CD4-positive, alpha-beta memory T cell (primary cell): ENCODE results near the gene EMX2. TPM values are rescaled to one million over a fixed set of nuclear protein-coding genes. Genes with fewer than 3 reads are reported as not detected.

Source experiments
- CTCF ChIA-PET: fragments of 350-600 bp; sonication (Branson Sonifier 250); formaldehyde crosslinking; loops from one replicate; lab custom pipeline; 2021; ENCODE audit warnings: inconsistent platforms; ENCODE audit not compliant: partially characterized antibody; lab: Charles Lee
- POLR2A ChIA-PET: fragments of 350-600 bp; sonication (Branson Sonifier 250); formaldehyde crosslinking; loops from one replicate; lab custom pipeline; 2021; ENCODE audit not compliant: partially characterized antibody; lab: Charles Lee
- DNase-seq, 5 donors: peaks; one replicate each; pipeline versions ENCODE4 v3.0.0 to v3.0.0-alpha.2; 2020 to 2022; ENCODE audit warnings: mixed read lengths in 1 of 5
- H3K27ac ChIP-seq: one replicate; pipeline ENCODE4 v1.7.0; 2013; ENCODE audit warnings: low read depth, low read length
- H3K27me3 ChIP-seq: 2 replicates; pipeline ENCODE4 v1.7.0; 2013; ENCODE audit warnings: mild to moderate bottlenecking, low read length, moderate library complexity; ENCODE audit not compliant: insufficient read depth
- H3K36me3 ChIP-seq: 2 replicates; pipeline ENCODE4 v1.7.0; 2013; ENCODE audit warnings: mild to moderate bottlenecking, low read length, moderate library complexity; ENCODE audit not compliant: insufficient read depth
- H3K4me1 ChIP-seq: 2 replicates; pipeline ENCODE4 v1.7.0; 2013; ENCODE audit warnings: mild to moderate bottlenecking, low read length, moderate library complexity; ENCODE audit not compliant: insufficient read depth
- H3K4me3 ChIP-seq, 2 donors: one replicate each; pipeline ENCODE4 v1.7.0; 2013; ENCODE audit warnings: low read length in 2 of 2, mild to moderate bottlenecking in 1 of 2
- H3K9me3 ChIP-seq, 2 donors: one replicate each; pipeline ENCODE4 v1.7.0; 2013; ENCODE audit warnings: low read length in 2 of 2, control low read depth in 1 of 2; ENCODE audit not compliant: control insufficient read depth in 1 of 2
- H3K27ac Mint-ChIP-seq, 7 donors: one replicate each; pipeline ENCODE4 v1.8.0; 2020 to 2021; ENCODE audit warnings: mixed read lengths in 7 of 7, mild to moderate bottlenecking in 6 of 7, inconsistent platforms in 3 of 7, moderate library complexity in 3 of 7
- H3K27me3 Mint-ChIP-seq, 2 donors: one replicate each; pipeline ENCODE4 v1.8.0; 2020 to 2021; ENCODE audit warnings: mixed read lengths in 2 of 2
- H3K36me3 Mint-ChIP-seq, 2 donors: one replicate each; pipeline ENCODE4 v1.8.0; 2020 to 2021; ENCODE audit warnings: mixed read lengths in 2 of 2, inconsistent platforms in 1 of 2, mild to moderate bottlenecking in 1 of 2
- H3K4me1 Mint-ChIP-seq, 4 donors: one replicate each; pipeline ENCODE4 v1.8.0; 2020 to 2021; ENCODE audit warnings: mixed read lengths in 4 of 4, mild to moderate bottlenecking in 1 of 4
- H3K4me3 Mint-ChIP-seq, 8 donors: one replicate each; pipeline ENCODE4 v1.8.0; 2020 to 2021; ENCODE audit warnings: mixed read lengths in 8 of 8, mild to moderate bottlenecking in 7 of 8, moderate library complexity in 6 of 8, inconsistent platforms in 3 of 8
- H3K9me3 Mint-ChIP-seq, 8 donors: one replicate each; pipeline ENCODE4 v1.8.0; 2020 to 2021; ENCODE audit warnings: mixed read lengths in 8 of 8, mild to moderate bottlenecking in 5 of 8, inconsistent platforms in 3 of 8, moderate library complexity in 1 of 8
- intact Hi-C: fragments of 100-400 bp; cut with micrococcal nuclease; formaldehyde crosslinking; loops from one replicate; pipeline ENCODE4 v1.15.1; 2023
- polyA plus RNA-seq, 2 donors: library from polyadenylated mRNA; unstranded; fragments of 300-500 nt; fragmentation: Illumina TruSeq; gene quantifications; one replicate each; pipeline ENCODE4 v1.2.3, GENCODE V29; 2021
- total RNA-seq, 2 experiments: library from RNA; stranded (reverse); gene quantifications; one replicate each; pipeline ENCODE4 v1.2.3, GENCODE V29; 2021

Gene EMX2
- total and polyA plus RNA-seq, 4 experiments from 2014 or later, result not detected

- no peak overlapping the region for H3K4me3 ChIP-seq
- H3K36me3 ChIP-seq, result no peaks in the 10 kb centered on the region
- H3K4me1 Mint-ChIP-seq, result peaks cover 5 to 10% (median 7%) of the 10 kb centered on the region in 4 donors
- no peaks in the 10 kb centered on the region for H3K4me1 ChIP-seq
- ChIA-PET CTCF (interaction anchor here (1.3 kb wide), 1 partner anchor 711 kb away, joined by 3 read pairs; no protein-coding TSS in a partner anchor), POLR2A (no interaction called here)
- DNase-seq, result no peak
- H3K9me3 ChIP-seq, result no peaks in the 10 kb centered on the region
- no peak overlapping the region for H3K4me3 Mint-ChIP-seq
- no peak overlapping the region for H3K27ac ChIP-seq
- H3K27me3 ChIP-seq, result peaks cover 13% of the 10 kb centered on the region
- intact Hi-C loops, result no loop called here
- H3K9me3 Mint-ChIP-seq, result peaks cover 0 to 2% (median 0%) of the 10 kb centered on the region in 8 donors
- no peak overlapping the region for H3K27ac Mint-ChIP-seq
- peaks cover 45 to 49% of the 10 kb centered on the region in 2 donors for H3K27me3 Mint-ChIP-seq
- peaks cover 0 to 3% of the 10 kb centered on the region in 2 donors for H3K36me3 Mint-ChIP-seq
These were observed 11.1 kb upstream of the EMX2 start for GRCh38 chr10:117531371-117532002.

DNA sequence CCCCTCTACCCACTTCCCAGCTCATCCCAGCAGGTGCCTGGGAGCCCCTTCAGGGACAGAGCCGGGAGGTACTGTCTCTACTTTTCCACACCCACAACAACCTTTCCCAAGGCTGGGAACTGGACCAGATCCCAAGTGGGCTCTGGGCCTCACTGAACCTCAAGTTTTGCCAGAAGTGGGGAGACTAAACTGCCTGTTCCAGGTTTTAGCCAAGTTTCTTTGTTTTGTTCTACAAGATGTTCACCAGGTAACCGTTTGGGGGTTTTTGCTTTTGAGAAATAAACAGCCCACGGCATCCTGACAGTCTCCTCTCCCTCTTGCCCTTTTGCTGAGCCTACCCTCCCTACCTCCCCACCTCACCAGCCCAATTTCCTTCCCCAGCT is 10.6 kb upstream of the EMX2 start:
- CTCF ChIA-PET, result interaction anchor here (1.3 kb wide), 1 partner anchor 710 kb away, joined by 3 read pairs; no protein-coding TSS in a partner anchor
- H3K27ac Mint-ChIP-seq, result no peak overlapping the region

DNA sequence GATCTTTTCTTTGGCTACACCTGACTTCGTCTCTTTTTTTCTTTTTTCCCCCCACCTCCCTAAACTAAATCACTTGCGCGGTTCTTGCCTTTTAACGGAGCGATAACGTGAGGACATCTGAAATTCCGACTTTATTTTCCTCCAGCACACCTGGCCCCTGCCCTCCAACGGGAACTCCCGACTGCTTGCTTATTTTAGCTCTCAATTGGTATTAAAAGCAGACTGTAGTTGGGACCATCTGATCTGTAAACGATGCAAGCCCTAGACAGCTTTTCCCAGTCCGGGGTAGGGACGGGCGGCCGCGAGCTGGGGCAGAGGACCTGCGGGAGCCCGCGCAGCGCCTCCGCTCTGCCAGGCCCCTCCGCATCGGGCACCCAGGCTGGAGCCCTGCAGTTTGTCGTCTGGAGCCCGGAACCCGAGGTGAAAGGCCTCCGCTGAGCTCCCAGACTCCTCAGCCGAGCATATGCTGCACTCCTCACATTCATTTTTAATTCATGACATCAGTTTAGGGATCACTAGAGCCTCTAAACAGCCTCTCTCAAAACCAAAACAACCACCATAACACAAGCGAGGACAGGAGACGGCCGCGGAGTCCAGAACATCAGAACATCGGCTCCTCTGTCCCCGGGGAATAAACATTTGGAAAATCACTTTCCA is 10.0 kb upstream of the EMX2 start:
- Histone ChIP-seq H3K27me3 (peaks cover 15% of the 10 kb centered on the region), H3K4me3 (no peak overlapping the region), H3K36me3 (no peaks in the 10 kb centered on the region), H3K4me1 (no peaks in the 10 kb centered on the region), H3K27ac (no peak overlapping the region), H3K9me3 (no peaks in the 10 kb centered on the region)
- Mint-ChIP-seq H3K36me3 (peaks cover 0 to 3% of the 10 kb centered on the region in 2 donors), H3K27ac (no peak overlapping the region), H3K4me1 (peaks cover 5 to 12% (median 8%) of the 10 kb centered on the region in 4 donors), H3K9me3 (peaks cover 0 to 2% (median 0%) of the 10 kb centered on the region in 8 donors), H3K4me3 (peak overlapping the region in 1 of 8 donors; percentile 31), H3K27me3 (peaks cover 49 to 51% of the 10 kb centered on the region in 2 donors)
- CTCF ChIA-PET, result interaction anchor here (1.3 kb wide), 1 partner anchor 709 kb away, joined by 3 read pairs; no protein-coding TSS in a partner anchor
- intact Hi-C loops, result no loop called here
- POLR2A ChIA-PET, result no interaction called here
- no peak for DNase-seq

More for the DNA sequence above, 10.6 kb upstream of the EMX2 start:
- intact Hi-C loops, result no loop called here
- H3K4me3 ChIP-seq, result no peak overlapping the region
- Mint-ChIP-seq H3K9me3 (peaks cover 0 to 2% (median 0%) of the 10 kb centered on the region in 8 donors), H3K36me3 (peaks cover 0 to 3% of the 10 kb centered on the region in 2 donors), H3K27me3 (peaks cover 48 to 51% of the 10 kb centered on the region in 2 donors), H3K4me1 (peaks cover 5 to 12% (median 8%) of the 10 kb centered on the region in 4 donors), H3K4me3 (no peak overlapping the region)
- peaks cover 15% of the 10 kb centered on the region for H3K27me3 ChIP-seq
- POLR2A ChIA-PET, result no interaction called here
- no peaks in the 10 kb centered on the region for H3K4me1 ChIP-seq
- no peaks in the 10 kb centered on the region for H3K36me3 ChIP-seq
- H3K27ac ChIP-seq, result no peak overlapping the region
- DNase-seq, result no peak
- no peaks in the 10 kb centered on the region for H3K9me3 ChIP-seq

DNA sequence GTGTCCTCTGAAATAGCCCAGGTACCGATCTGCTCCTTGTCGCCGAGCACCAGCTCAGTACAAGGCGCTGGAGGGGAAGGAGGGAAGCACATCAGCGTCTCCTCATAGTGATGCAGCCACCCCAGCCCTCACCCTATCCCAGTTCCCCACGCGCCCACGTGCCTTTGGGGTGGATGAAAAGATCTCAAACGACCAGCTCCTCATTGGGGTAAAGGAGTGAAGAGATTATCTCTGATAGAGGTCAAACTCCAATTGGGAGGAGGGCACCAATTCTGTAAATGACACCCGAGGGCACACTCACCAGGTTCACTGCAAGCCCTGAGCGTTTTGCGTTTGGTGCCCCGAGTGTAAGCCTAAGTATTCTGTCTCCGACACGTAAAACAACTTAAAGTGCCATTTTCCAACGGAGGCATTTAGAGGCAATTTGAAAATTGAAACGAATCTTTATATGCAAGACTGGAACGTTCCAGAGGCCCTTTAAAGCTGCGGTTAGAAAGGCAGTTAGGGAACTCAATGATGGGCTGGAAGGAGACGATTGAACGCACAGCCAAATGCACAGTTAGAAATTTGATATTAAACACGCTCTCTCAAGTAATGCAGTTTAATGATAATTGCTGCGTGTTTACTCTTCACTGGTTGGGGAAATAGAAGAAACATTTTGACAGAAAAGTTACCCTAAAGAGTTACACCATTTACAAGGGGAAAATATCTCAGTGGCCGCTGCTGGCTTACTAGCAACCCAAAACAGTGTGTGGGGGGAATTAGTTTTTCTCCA is 8.9 kb upstream of the EMX2 start:
- Mint-ChIP-seq H3K27me3 (peaks cover 50 to 52% of the 10 kb centered on the region in 2 donors), H3K4me1 (peaks cover 5 to 14% (median 10%) of the 10 kb centered on the region in 4 donors), H3K36me3 (peaks cover 0 to 3% of the 10 kb centered on the region in 2 donors), H3K27ac (no peak overlapping the region), H3K4me3 (peak overlapping the region in 3 of 8 donors; percentile 4 to 22 (median 19)), H3K9me3 (peaks cover 0 to 2% (median 0%) of the 10 kb centered on the region in 8 donors)
- peaks cover 23% of the 10 kb centered on the region for H3K27me3 ChIP-seq
- intact Hi-C loops, result no loop called here
- no peak overlapping the region for H3K27ac ChIP-seq
- H3K4me3 ChIP-seq, result no peak overlapping the region
- ChIA-PET CTCF (no interaction called here), POLR2A (no interaction called here)
- no peak for DNase-seq
- no peaks in the 10 kb centered on the region for H3K4me1 ChIP-seq
- no peaks in the 10 kb centered on the region for H3K36me3 ChIP-seq
- H3K9me3 ChIP-seq, result no peaks in the 10 kb centered on the region

GRCh38 chr10:117534321-117535297 is 7.9 kb upstream of the EMX2 start:
- H3K4me1 Mint-ChIP-seq, result peaks cover 5 to 14% (median 10%) of the 10 kb centered on the region in 4 donors
- ChIA-PET CTCF (interaction anchor here (1.3 kb wide), 1 partner anchor 707 kb away, joined by 3 read pairs; no protein-coding TSS in a partner anchor), POLR2A (no interaction called here)
- H3K9me3 ChIP-seq, result no peaks in the 10 kb centered on the region
- H3K4me3 ChIP-seq, result no peak overlapping the region
- no peak overlapping the region for H3K4me3 Mint-ChIP-seq
- H3K27ac Mint-ChIP-seq, result no peak overlapping the region
- H3K27me3 ChIP-seq, result peaks cover 31% of the 10 kb centered on the region
- no peaks in the 10 kb centered on the region for H3K4me1 ChIP-seq
- no peak for DNase-seq
- H3K9me3 Mint-ChIP-seq, result no peaks in the 10 kb centered on the region
- intact Hi-C loops, result no loop called here
- H3K27ac ChIP-seq, result no peak overlapping the region
- no peaks in the 10 kb centered on the region for H3K36me3 ChIP-seq
- peaks cover 52 to 58% of the 10 kb centered on the region in 2 donors for H3K27me3 Mint-ChIP-seq
- peaks cover 0 to 3% of the 10 kb centered on the region in 2 donors for H3K36me3 Mint-ChIP-seq

DNA sequence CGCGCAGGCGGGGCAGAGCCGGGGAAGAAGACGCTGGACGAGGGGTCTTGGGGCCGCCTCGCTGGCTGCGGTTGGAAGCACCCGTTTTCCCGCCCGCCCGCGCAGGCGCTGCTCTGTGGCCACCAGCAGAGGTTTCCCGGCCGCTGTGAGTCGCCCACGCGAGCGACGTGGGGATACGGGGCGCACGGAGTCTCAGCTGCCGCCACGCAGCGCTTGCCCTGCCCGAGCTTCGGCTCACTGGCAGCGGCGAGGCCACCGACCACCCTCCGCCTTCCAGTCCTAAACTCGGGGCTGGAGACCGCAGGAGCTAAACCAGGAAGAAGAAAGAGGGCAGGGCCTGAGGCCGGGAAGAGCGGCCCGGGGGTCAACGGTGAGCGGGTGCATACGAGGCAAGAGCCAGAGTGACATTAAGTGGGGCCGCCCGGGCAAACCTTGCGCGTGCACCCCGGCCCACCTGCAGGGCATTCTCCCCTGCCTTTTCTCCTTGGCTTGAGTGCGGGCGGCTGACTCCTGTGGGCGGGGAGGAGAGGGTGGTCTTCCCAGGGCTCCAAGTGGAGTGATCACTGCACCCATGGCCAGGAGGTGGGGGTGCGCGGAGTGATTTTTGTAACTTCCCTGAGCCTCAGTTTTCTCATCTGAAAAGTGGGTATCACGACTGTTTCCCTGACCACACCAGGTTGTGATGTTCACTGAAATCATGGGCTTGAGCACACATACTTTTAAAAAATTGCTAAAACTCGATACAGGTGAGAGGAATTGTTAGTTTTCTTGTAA is 7.1 kb upstream of the EMX2 start:
- Histone ChIP-seq H3K4me3 (no peak overlapping the region), H3K27me3 (peaks cover 39% of the 10 kb centered on the region), H3K36me3 (no peaks in the 10 kb centered on the region), H3K27ac (no peak overlapping the region), H3K4me1 (no peaks in the 10 kb centered on the region), H3K9me3 (no peaks in the 10 kb centered on the region)
- Mint-ChIP-seq H3K9me3 (peaks cover 0 to 2% (median 0%) of the 10 kb centered on the region in 8 donors), H3K4me3 (no peak overlapping the region), H3K4me1 (peaks cover 5 to 14% (median 10%) of the 10 kb centered on the region in 4 donors), H3K27ac (no peak overlapping the region), H3K27me3 (peaks cover 50 to 56% of the 10 kb centered on the region in 2 donors), H3K36me3 (peaks cover 0 to 3% of the 10 kb centered on the region in 2 donors)
- intact Hi-C loops, result loop anchor here (2.0 kb wide), 1 partner anchor 705 kb away; no protein-coding TSS in a partner anchor
- POLR2A ChIA-PET, result no interaction called here
- no peak for DNase-seq
- CTCF ChIA-PET, result interaction anchor here (1.3 kb wide), 1 partner anchor 707 kb away, joined by 3 read pairs; no protein-coding TSS in a partner anchor
